M059J (cell line): ENCODE results near the gene TMBIM1. TPM values are rescaled to one million over a fixed set of nuclear protein-coding genes. Genes with fewer than 3 reads are reported as not detected.

Experiments used
- total RNA-seq: library from RNA; depleted of rRNA; stranded (reverse); fragments of >200 nt; shearing (Covaris generic); gene quantifications from 2 replicates; pipeline ENCODE4 v1.2.3, GENCODE V29; 2014; rRNA removed

TMBIM1 gene
- total RNA-seq, 1 experiment from 2014 or later, result 89.2 TPM

Other genes with a start within 250 kb of the TMBIM1 start
- not detected in 2 replicates for gene RUFY4, start 223.2 kb downstream of the TMBIM1 start, total RNA-seq
- gene CXCR2, start 166.5 kb downstream of the TMBIM1 start, total RNA-seq, result not detected in 2 replicates
- not detected in 2 replicates for gene CXCR1, start 125.5 kb downstream of the TMBIM1 start, total RNA-seq
- gene ARPC2, start 75.3 kb downstream of the TMBIM1 start, total RNA-seq, result 359 and 456 TPM in 2 replicates
- 0.37 TPM in 1 of 2 replicates, not detected in the other for gene GPBAR1, start 31.5 kb downstream of the TMBIM1 start, total RNA-seq
- 108 and 153 TPM in 2 replicates for gene AAMP, start 22.4 kb downstream of the TMBIM1 start, total RNA-seq
- 55.2 and 59.2 TPM in 2 replicates for gene PNKD, start 22.0 kb downstream of the TMBIM1 start, total RNA-seq
- gene CATIP, start 64.4 kb upstream of the TMBIM1 start, total RNA-seq, result not detected in 2 replicates
- gene SLC11A1, start 89.8 kb upstream of the TMBIM1 start, total RNA-seq, result 0.02 and 0.07 TPM in 2 replicates
- gene CTDSP1, start 107.4 kb upstream of the TMBIM1 start, total RNA-seq, result 31.6 and 37.8 TPM in 2 replicates
- gene VIL1, start 126.6 kb upstream of the TMBIM1 start, total RNA-seq, result not detected in 2 replicates